ENCODE results near the gene RTN4RL1. TPM values are rescaled to one million over a fixed set of nuclear protein-coding genes. Genes with fewer than 3 reads are reported as not detected.

The RTN4RL1 gene
- total and polyA plus RNA-seq, 10 donors = 0.09 to 4.5 (median 1.2) TPM

GRCh38 chr17:2041561-2042389 lies 16.6 kb upstream of the RTN4RL1 start, which contains the start of gene OVCA2:
OVCA2 (plus strand) TSS chr17:2042022; CDS start chr17:2042048, 26 bp downstream.
- H3K27me3 ChIP-seq (replicated peaks in 1 of 7) = no peaks in the 10 kb centered on the region
- H3K9me3 ChIP-seq = no peaks in the 10 kb centered on the region
- peaks cover 0 to 60% (median 37%) of the 10 kb centered on the region in 6 donors for H3K36me3 ChIP-seq
- peak within 1 kb of the TSS; percentile 52 to 85 (median 74) for H3K4me3 ChIP-seq
- 0 to 5% (median 1%) methylated on average over 46 to 93 of the region's 93 CpGs for WGBS, 5 donors
- peak; percentile 99 for DNase-seq
- peak within 1 kb of the TSS; percentile 87 to 96 (median 93) for H3K27ac ChIP-seq
- intact Hi-C loops (cut with DNase I; ENCODE audit: low total_unique reads) = no loop called here
- TF ChIP-seq CTCF (IDR thresholded peaks at IDR 0.05 in 8 of 11, conservative IDR thresholded peaks at IDR 0.05 in 3 of 11) (peak in 10 of 11 experiments; percentile 14 to 76 (median 56)), POLR2A (IDR thresholded peaks at IDR 0.05) (no peak), POLR2AphosphoS5 (IDR thresholded peaks at IDR 0.05) (peak; percentile 94 to 97 (median 95))
- H3K4me1 ChIP-seq = peaks cover 0 to 40% (median 29%) of the 10 kb centered on the region in 6 donors

GRCh38 chr17:2040942-2041560 lies 15.9 kb upstream of the RTN4RL1 start:
- intact Hi-C loops (cut with DNase I; ENCODE audit: low total_unique reads) = no loop called here
- WGBS, 5 donors = 52 to 74% (median 56%) methylated on average over 12 to 16 of the region's 16 CpGs
- H3K36me3 ChIP-seq = peaks cover 0 to 67% (median 45%) of the 10 kb centered on the region in 6 donors
- H3K27me3 ChIP-seq (replicated peaks in 1 of 7) = no peaks in the 10 kb centered on the region
- peak; percentile 79 for DNase-seq
- peaks cover 0 to 40% (median 29%) of the 10 kb centered on the region in 6 donors for H3K4me1 ChIP-seq
- H3K27ac ChIP-seq = peak overlapping the region; percentile 87 to 96 (median 93)
- TF ChIP-seq POLR2AphosphoS5 (IDR thresholded peaks at IDR 0.05) (no peak), CTCF (IDR thresholded peaks at IDR 0.05 in 8 of 11, conservative IDR thresholded peaks at IDR 0.05 in 3 of 11) (no peak), POLR2A (IDR thresholded peaks at IDR 0.05) (no peak)
- peak overlapping the region; percentile 52 to 85 (median 74) for H3K4me3 ChIP-seq
- no peaks in the 10 kb centered on the region for H3K9me3 ChIP-seq

GRCh38 chr17:2040219-2040827 lies 15.2 kb upstream of the RTN4RL1 start:
- Histone ChIP-seq H3K36me3 (peaks cover 0 to 74% (median 51%) of the 10 kb centered on the region in 6 donors), H3K9me3 (no peaks in the 10 kb centered on the region), H3K27me3 (replicated peaks in 1 of 7) (no peaks in the 10 kb centered on the region), H3K4me3 (no peak overlapping the region), H3K4me1 (peaks cover 0 to 40% (median 29%) of the 10 kb centered on the region in 6 donors), H3K27ac (no peak overlapping the region)
- no peak for DNase-seq
- 83 to 96% (median 90%) methylated on average over 4 to 7 of the region's 7 CpGs for WGBS, 5 donors
- intact Hi-C loops (cut with DNase I; ENCODE audit: low total_unique reads) = no loop called here
- TF ChIP-seq POLR2AphosphoS5 (IDR thresholded peaks at IDR 0.05) = no peak
- no peak for TF ChIP-seq POLR2A (IDR thresholded peaks at IDR 0.05)
- no peak for TF ChIP-seq CTCF (IDR thresholded peaks at IDR 0.05 in 8 of 11, conservative IDR thresholded peaks at IDR 0.05 in 3 of 11)

Measured in spleen (tissue), 11 donors.